A549 (cell line): ENCODE measurements around the gene KCNIP4.

Source experiments
- BHLHE40 ChIP-seq: IDR thresholded peaks from 2 replicates; pipeline ENCODE4 v1.6.1; 2012; ENCODE audit warnings: low read depth, low read length, inconsistent platforms
- CTCF ChIP-seq: fragments of >200 bp; sonication (Bioruptor Twin); formaldehyde crosslinking; IDR thresholded peaks from 3 replicates; pipeline ENCODE4 v1.5.1; 2016
- HOXB5 ChIP-seq: fragments of 250-450 bp; sonication (Bioruptor Pico); IDR thresholded peaks from 2 replicates; pipeline ENCODE4 v1.5.0; 2020; ENCODE audit warnings: mild to moderate bottlenecking, moderate library complexity
- JUN ChIP-seq, 2 experiments: fragments of >200 bp; sonication (Bioruptor Twin); formaldehyde crosslinking; IDR thresholded peaks; 2 replicates in 1 of 2; 3 replicates in 1 of 2; pipeline ENCODE4 v1.6.1; 2016 to 2017
- MAFK ChIP-seq: fragments of 450-650 bp; IDR thresholded peaks from 2 replicates; pipeline ENCODE4 v1.6.1; 2014; ENCODE audit not compliant: partially characterized antibody
- MAX ChIP-seq: IDR thresholded peaks from 2 replicates; pipeline ENCODE4 v1.6.1; 2012
- MAZ ChIP-seq: fragments of 150-350 bp; IDR thresholded peaks from 2 replicates; pipeline ENCODE4 v1.6.1; 2014; ENCODE audit warnings: antibody characterized with exemption, low read depth, low read length, borderline replicate concordance
- PBX3 ChIP-seq: IDR thresholded peaks from 2 replicates; pipeline ENCODE4 v1.6.1; 2012
- RCOR1 ChIP-seq: fragments of 150-350 bp; IDR thresholded peaks from 2 replicates; pipeline ENCODE4 v1.6.1; 2014; ENCODE audit warnings: antibody characterized with exemption, low read length, low read depth
- ZNF302 ChIP-seq: fragments of 250-450 bp; sonication (Bioruptor Pico); IDR thresholded peaks from 2 replicates; pipeline ENCODE4 v1.9.0; 2021; ENCODE audit warnings: inconsistent platforms, mild to moderate bottlenecking, moderate library complexity
- TF ChIP-seq, protein P1 (sequence below): fragments of 450-650 bp; IDR thresholded peaks from 2 replicates; pipeline ENCODE4 v1.6.1; 2014; ENCODE audit warnings: antibody characterized with exemption

- TF ChIP-seq JUN (IDR thresholded peaks at IDR 0.05): no peak
- TF ChIP-seq BHLHE40: no peak
- no peak for TF ChIP-seq PBX3
- TF ChIP-seq, protein P1, sequence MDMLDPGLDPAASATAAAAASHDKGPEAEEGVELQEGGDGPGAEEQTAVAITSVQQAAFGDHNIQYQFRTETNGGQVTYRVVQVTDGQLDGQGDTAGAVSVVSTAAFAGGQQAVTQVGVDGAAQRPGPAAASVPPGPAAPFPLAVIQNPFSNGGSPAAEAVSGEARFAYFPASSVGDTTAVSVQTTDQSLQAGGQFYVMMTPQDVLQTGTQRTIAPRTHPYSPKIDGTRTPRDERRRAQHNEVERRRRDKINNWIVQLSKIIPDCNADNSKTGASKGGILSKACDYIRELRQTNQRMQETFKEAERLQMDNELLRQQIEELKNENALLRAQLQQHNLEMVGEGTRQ: no peak
- TF ChIP-seq HOXB5: no peak
- no peak for TF ChIP-seq CTCF
- no peak for TF ChIP-seq MAZ
- no peak for TF ChIP-seq ZNF302
- TF ChIP-seq MAFK: no peak
- no peak for TF ChIP-seq MAX
- TF ChIP-seq RCOR1: no peak
Observed at GRCh38 chr4:21769404-21770147, 179.0 kb downstream of the KCNIP4 start.
